Coronary artery (tissue), 2 donors: ENCODE data around the gene CARD8.

Source experiments
- DNase-seq: peaks from one replicate; pipeline ENCODE4 v3.0.0-alpha.2; 2017; ENCODE audit warnings: low spot score
- H3K27ac ChIP-seq, 2 donors: fragments of 200-600 bp; sonication (generic); one replicate each; pipeline ENCODE4 v1.5.1; 2016 to 2019
- H3K4me3 ChIP-seq: fragments of 200-600 bp; sonication (generic); 2 replicates; pipeline ENCODE4 v1.5.1; 2016; ENCODE audit warnings: mild to moderate bottlenecking, moderate library complexity
- TF ChIP-seq, protein P1 (sequence below): fragments of 200-600 bp; sonication (generic); IDR thresholded peaks from one replicate; pipeline ENCODE4 v1.5.1; 2019; ENCODE audit warnings: antibody characterized with exemption

CARD8 gene

DNA sequence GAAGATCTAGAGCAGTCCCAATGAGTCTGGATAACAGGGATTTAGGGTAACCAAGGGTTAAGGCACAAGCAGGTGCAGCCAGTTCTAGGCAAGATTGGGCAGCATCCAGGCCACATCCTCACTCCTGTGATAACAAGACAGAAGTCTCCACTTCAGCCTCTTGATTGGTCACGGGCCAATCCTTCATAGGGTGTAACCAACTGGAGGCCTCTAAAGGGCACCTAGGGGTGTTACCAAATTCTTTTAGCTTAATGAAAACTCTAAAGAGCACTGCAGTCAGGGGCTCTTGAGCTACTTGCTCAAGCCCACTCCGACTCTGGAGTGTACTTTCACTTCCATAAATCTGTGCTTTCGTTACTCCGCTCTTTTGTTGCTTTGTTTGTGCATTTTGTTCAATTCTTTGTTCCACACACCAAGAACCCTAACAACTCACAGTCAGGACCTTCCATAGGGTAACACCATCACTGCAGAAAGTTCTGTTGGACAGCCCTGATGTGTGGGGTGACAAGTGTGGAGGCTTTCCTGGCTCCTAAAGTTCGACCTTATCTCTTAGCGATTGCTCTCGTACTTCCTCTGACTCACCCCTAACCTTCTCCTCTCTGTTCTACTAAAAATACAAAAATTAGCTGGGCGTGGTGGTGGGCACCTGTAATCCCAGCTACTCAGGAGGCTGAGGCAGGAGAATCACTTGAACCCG lies 49.2 kb downstream of the CARD8 start:
- TF ChIP-seq, protein P1, sequence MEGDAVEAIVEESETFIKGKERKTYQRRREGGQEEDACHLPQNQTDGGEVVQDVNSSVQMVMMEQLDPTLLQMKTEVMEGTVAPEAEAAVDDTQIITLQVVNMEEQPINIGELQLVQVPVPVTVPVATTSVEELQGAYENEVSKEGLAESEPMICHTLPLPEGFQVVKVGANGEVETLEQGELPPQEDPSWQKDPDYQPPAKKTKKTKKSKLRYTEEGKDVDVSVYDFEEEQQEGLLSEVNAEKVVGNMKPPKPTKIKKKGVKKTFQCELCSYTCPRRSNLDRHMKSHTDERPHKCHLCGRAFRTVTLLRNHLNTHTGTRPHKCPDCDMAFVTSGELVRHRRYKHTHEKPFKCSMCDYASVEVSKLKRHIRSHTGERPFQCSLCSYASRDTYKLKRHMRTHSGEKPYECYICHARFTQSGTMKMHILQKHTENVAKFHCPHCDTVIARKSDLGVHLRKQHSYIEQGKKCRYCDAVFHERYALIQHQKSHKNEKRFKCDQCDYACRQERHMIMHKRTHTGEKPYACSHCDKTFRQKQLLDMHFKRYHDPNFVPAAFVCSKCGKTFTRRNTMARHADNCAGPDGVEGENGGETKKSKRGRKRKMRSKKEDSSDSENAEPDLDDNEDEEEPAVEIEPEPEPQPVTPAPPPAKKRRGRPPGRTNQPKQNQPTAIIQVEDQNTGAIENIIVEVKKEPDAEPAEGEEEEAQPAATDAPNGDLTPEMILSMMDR = no peak
- no peak overlapping the region for H3K4me3 ChIP-seq
- H3K27ac ChIP-seq = no peak overlapping the region
- DNase-seq = no peak

DNA sequence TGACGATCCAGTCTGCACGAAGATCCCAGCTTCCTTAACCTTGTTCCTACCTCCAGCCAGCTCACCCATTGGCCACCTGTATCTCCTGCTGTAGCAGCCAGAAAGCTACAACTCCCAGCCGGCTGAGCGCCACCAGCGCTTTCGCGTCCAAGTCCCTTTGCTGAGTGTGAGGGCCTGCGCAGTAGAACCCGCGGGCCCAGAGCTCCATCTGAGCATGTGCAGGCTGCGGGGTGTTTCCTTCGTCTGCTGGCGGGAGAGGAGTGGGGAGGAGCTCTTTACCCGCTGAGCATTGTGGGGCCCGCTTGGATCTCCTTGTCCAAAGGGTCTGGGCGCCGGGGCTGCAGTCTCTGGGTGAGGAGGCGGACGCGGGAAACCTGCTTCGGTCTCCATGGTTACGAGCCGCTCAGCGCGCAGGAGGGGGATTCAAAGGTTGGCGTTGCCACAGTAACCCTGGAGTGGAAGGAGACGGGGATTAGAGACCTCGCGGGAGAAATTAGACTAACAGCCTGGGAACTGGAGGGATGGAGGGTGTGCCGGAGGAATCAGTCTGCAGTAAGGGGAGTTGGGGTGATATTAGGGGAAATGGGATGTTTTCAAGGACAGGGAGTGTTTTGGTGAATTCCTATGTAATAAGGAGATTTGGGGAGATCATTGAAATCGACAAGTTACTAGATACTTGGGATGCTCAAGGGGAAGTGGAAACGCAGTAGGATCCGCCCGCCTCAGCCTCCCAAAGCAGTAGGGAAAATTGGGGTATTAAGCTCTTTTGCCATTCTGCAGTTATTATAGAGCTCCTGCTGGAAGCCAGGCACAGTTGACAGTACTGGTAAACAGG lies 51.7 kb downstream of the CARD8 start:
- peak; percentile 96 for DNase-seq
- Histone ChIP-seq H3K4me3 (peak overlapping the region; percentile 76), H3K27ac (peak overlapping the region; percentile 43 to 79)
- TF ChIP-seq, protein P1 = no peak

DNA sequence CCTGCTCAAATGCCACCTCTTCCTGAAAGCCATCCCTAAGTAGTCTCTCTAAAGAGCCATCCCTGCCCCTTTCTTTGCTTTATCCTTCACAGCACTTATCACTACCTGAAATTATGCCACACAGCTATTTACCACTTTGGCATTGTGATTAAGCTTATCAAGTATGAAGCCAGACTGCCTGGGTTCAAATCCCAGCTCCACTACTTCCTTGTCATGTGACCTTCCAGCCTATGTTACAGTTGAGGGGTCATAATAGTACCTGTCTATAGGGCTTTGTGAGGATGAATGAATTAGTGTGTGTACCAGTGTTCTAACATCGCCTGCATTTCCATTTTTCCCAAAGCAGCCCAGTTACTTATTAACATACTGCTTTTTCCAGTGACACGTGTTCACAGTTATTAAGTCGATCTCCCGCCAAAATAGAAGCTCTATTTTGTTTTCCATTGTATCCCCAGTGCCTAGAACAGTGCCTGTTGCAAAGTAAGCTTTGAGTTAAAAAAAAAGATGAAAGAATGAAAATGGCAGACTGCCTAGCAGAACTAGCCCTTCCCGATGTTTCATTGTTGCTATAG lies 52.4 kb downstream of the CARD8 start:
- H3K4me3 ChIP-seq = peak overlapping the region; percentile 76
- DNase-seq = no peak
- H3K27ac ChIP-seq = peak overlapping the region; percentile 43 to 79
- TF ChIP-seq, protein P1 = no peak

DNA sequence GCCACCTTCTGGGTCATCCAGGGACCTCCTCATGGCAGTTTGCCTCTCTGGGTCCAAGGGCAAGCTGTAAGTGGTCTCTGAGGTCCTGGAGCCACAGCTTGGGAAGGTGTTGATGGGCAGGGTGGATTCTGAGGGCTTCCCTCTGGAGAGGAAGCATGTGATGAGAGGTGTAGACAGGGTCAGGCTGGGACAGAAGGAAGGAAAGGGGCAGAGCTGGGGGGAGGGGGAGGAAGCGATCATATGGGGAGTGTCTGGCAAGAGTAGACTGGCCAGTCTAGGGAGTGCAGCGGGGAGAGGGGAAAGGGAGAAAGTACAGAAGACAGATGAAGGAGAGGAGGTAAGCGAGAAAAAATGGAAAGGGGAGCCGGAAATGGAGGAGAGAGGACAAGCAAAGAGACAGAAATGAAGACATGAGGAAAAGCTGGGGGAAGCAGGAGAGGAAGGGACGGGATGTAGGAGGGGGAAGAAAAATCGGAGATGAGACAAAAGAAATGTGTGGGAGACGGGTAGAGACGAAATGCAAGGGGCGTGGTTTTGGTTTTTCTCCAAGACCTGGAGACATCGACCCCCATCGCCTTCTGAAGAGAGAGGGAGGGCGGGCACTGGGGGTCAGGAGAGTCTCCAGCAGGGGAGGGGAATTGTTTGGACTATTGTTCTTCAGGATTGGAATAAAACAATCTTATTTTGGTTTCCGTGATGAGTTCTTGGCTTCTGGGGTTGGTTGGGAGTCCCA lies 58.6 kb downstream of the CARD8 start:
- TF ChIP-seq, protein P1 = no peak
- no peak for DNase-seq
- H3K4me3 ChIP-seq = no peak overlapping the region
- no peak overlapping the region for H3K27ac ChIP-seq

DNA sequence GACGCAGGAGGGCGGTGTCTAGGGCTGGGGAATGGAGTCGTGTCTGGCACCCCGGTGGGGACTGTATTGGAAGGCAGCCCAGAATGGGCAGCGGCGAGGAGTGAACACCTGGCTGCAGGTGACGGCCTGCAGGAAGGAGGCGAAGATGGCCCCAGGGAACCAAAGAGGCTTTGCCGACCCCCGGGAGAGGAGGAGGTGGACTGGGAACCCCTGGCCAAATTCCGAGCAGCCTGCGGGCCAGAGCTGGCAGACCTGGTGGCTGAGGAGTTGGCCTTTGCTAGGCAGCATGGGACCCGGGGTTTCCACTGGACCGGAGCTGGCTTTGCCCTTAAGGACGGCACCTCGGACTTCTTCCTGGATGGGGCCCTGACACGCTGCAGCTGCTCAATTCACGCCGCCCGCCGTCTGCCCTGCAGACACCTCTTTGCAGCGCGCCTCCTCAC lies 59.4 kb downstream of the CARD8 start:
- H3K4me3 ChIP-seq = no peak overlapping the region
- TF ChIP-seq, protein P1 = no peak
- no peak overlapping the region for H3K27ac ChIP-seq
- no peak for DNase-seq

DNA sequence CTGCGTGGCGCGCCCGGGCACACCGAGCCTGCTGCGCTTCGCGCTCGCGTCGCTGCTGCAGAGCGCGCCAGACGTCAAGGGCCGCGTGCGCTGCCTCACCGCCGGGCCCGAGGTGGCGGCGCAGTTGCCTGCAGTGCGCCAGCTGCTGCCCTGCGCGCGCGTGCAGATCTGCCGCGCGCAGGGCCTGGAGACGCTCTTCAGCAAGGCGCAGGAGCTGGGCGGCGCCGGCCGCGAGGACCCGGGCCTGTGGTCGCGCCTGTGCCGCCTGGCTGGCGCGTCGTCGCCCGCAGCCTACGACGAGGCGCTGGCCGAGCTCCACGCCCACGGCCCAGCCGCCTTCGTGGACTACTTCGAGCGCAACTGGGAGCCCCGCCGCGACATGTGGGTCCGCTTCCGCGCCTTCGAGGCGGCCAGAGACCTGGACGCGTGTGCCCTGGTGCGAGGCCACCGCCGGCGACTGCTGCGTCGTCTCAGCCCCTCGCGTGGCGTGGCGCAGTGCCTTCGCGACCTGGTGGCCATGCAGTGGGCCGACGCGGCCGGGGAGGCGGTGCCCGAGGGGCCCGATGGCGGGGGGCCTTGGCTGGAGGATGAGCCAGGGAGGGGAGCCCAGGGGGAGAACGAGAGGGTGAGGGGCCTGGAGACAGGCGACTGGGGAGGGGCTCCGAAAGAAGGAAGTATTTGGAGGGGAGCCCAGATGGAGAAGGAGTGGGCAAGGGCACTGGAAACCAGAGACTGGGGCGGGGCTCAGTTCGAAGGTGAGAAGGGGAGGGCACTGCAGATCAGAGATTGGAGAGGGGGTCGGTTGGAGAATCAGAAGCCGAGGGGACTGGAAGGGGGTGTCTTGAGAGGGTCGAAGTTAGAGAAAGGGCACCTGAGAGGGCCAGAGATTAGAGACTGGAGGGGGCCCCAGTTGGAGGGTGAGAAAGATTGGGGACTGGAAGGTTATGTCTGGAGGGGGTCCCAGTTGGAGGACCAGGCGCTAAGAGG lies 60.6 kb downstream of the CARD8 start:
- DNase-seq = no peak
- no peak overlapping the region for H3K27ac ChIP-seq

More for the DNA sequence above, 60.6 kb downstream of the CARD8 start:
- no peak overlapping the region for H3K4me3 ChIP-seq
- TF ChIP-seq, protein P1 = no peak
